H9 (cell line): Measurements from ENCODE around the gene HIBCH. TPM values are rescaled to one million over a fixed set of nuclear protein-coding genes. Genes with fewer than 3 reads are reported as not detected.

ENCODE experiments used
- DNase-seq: peaks from one replicate; pipeline ENCODE4 v3.0.0-alpha.2; 2017
- H2AFZ ChIP-seq: one replicate; pipeline ENCODE4 v1.6.1; 2013; ENCODE audit warnings: mild to moderate bottlenecking, low read length, control low read depth, moderate library complexity
- H2AK5ac ChIP-seq: 2 replicates; pipeline ENCODE4 v1.6.1; 2013; ENCODE audit warnings: low read length, control low read depth, mixed read lengths; ENCODE audit not compliant: insufficient read length
- H2BK120ac ChIP-seq: one replicate; pipeline ENCODE4 v1.6.1; 2013; ENCODE audit warnings: low read depth, mild to moderate bottlenecking, low read length, control low read depth, inconsistent platforms; ENCODE audit not compliant: poor library complexity, severe bottlenecking
- H2BK12ac ChIP-seq: 2 replicates; pipeline ENCODE4 v1.6.1; 2013; ENCODE audit warnings: low read length, control low read depth, mixed read lengths, low read depth; ENCODE audit not compliant: insufficient read length
- H2BK15ac ChIP-seq: 2 replicates; pipeline ENCODE4 v1.6.1; 2013; ENCODE audit warnings: low read depth, low read length, control low read depth
- H2BK20ac ChIP-seq: one replicate; pipeline ENCODE4 v1.6.1; 2013; ENCODE audit warnings: low read depth, mild to moderate bottlenecking, low read length, control low read depth, inconsistent platforms; ENCODE audit not compliant: poor library complexity, severe bottlenecking
- H2BK5ac ChIP-seq: 2 replicates; pipeline ENCODE4 v1.6.1; 2013; ENCODE audit warnings: low read length, control low read depth, mixed read lengths; ENCODE audit not compliant: insufficient read length
- H3K14ac ChIP-seq: 2 replicates; pipeline ENCODE4 v1.6.1; 2013; ENCODE audit warnings: low read length, control low read depth; ENCODE audit not compliant: insufficient read depth
- H3K18ac ChIP-seq: 2 replicates; pipeline ENCODE4 v1.6.1; 2013; ENCODE audit warnings: low read depth, mild to moderate bottlenecking, mixed read lengths, low read length, control low read depth; ENCODE audit not compliant: insufficient read length
- H3K23ac ChIP-seq: 2 replicates; pipeline ENCODE4 v1.6.1; 2013; ENCODE audit warnings: low read length, control low read depth, mixed read lengths, low read depth; ENCODE audit not compliant: insufficient read length
- H3K23me2 ChIP-seq: 2 replicates; pipeline ENCODE4 v1.6.1; 2013; ENCODE audit warnings: low read depth, mild to moderate bottlenecking, mixed read lengths, low read length, control low read depth; ENCODE audit not compliant: insufficient read length, poor library complexity, severe bottlenecking
- H3K27ac ChIP-seq: 2 replicates; pipeline ENCODE4 v1.5.1; 2013; ENCODE audit warnings: low read length, control low read depth, mixed read lengths, low read depth; ENCODE audit not compliant: insufficient read length
- H3K27me3 ChIP-seq: 2 replicates; pipeline ENCODE4 v1.6.1; 2013; ENCODE audit warnings: low read length, control low read depth, inconsistent platforms; ENCODE audit not compliant: insufficient read depth
- H3K4ac ChIP-seq: 2 replicates; pipeline ENCODE4 v1.6.1; 2013; ENCODE audit warnings: low read depth, mild to moderate bottlenecking, control low read depth, inconsistent platforms, low read length, moderate library complexity
- H3K4me1 ChIP-seq: 2 replicates; pipeline ENCODE4 v1.6.1; 2013; ENCODE audit warnings: low read length, control low read depth, inconsistent platforms; ENCODE audit not compliant: insufficient read depth
- H3K4me2 ChIP-seq: 2 replicates; pipeline ENCODE4 v1.6.1; 2013; ENCODE audit warnings: low read length, control low read depth, mixed read lengths; ENCODE audit not compliant: insufficient read length, insufficient read depth
- H3K56ac ChIP-seq: 2 replicates; pipeline ENCODE4 v1.6.1; 2013; ENCODE audit warnings: low read depth, mild to moderate bottlenecking, mixed read lengths, low read length, control low read depth; ENCODE audit not compliant: insufficient read length
- H3K79me1 ChIP-seq: 2 replicates; pipeline ENCODE4 v1.6.1; 2013; ENCODE audit warnings: low read depth, mild to moderate bottlenecking, moderate library complexity, low read length, control low read depth, inconsistent platforms; ENCODE audit not compliant: insufficient read depth, poor library complexity, severe bottlenecking
- H3K79me2 ChIP-seq: 2 replicates; pipeline ENCODE4 v1.6.1; 2013; ENCODE audit warnings: low read length, control low read depth, inconsistent platforms; ENCODE audit not compliant: insufficient read depth
- H3K9ac ChIP-seq: 2 replicates; pipeline ENCODE4 v1.6.1; 2013; ENCODE audit warnings: low read length, control low read depth, mixed read lengths; ENCODE audit not compliant: insufficient read length; ENCODE audit errors: extremely low read depth
- H3K9me3 ChIP-seq: one replicate; pipeline ENCODE4 v1.6.1; 2013; ENCODE audit warnings: low read depth, low read length, inconsistent platforms; ENCODE audit not compliant: control insufficient read depth
- H3T11ph ChIP-seq: one replicate; pipeline ENCODE4 v1.6.1; 2013; ENCODE audit warnings: mild to moderate bottlenecking, low read length, control low read depth, inconsistent platforms
- H4K20me1 ChIP-seq: one replicate; pipeline ENCODE4 v1.6.1; 2013; ENCODE audit not compliant: control insufficient read depth, insufficient read length, insufficient read depth
- H4K5ac ChIP-seq: 2 replicates; pipeline ENCODE4 v1.6.1; 2013; ENCODE audit warnings: low read depth, mild to moderate bottlenecking, mixed read lengths, low read length, control low read depth; ENCODE audit not compliant: insufficient read length
- H4K8ac ChIP-seq: replicated peaks from 2 replicates; pipeline ENCODE4 v1.6.1; 2013; ENCODE audit warnings: low read length, control low read depth, mixed read lengths, low read depth; ENCODE audit not compliant: insufficient read length
- H4K91ac ChIP-seq: 2 replicates; pipeline ENCODE4 v1.6.1; 2013; ENCODE audit warnings: low read depth, mild to moderate bottlenecking, moderate library complexity, mixed read lengths, low read length, control low read depth; ENCODE audit not compliant: insufficient read length
- H3K27ac Mint-ChIP-seq, 3 experiments: 2 replicates in 2 of 3; 3 replicates in 1 of 3; pipeline ENCODE4 v1.8.0; 2020 to 2021; ENCODE audit warnings: mixed read lengths in 3 of 3, mild to moderate bottlenecking in 1 of 3, moderate library complexity in 1 of 3
- H3K27me3 Mint-ChIP-seq: 2 replicates; pipeline ENCODE4 v1.8.0; 2021; ENCODE audit warnings: low read depth, mild to moderate bottlenecking, moderate library complexity, mixed read lengths
- H3K36me3 Mint-ChIP-seq, 3 experiments: 2 replicates in 2 of 3; 3 replicates in 1 of 3; pipeline ENCODE4 v1.8.0; 2020 to 2021; ENCODE audit warnings: low read depth in 3 of 3, mixed read lengths in 3 of 3; ENCODE audit not compliant: insufficient read depth in 1 of 3
- H3K4me1 Mint-ChIP-seq, 2 experiments: 2 replicates each; pipeline ENCODE4 v1.8.0; 2020; ENCODE audit warnings: mixed read lengths in 2 of 2
- H3K4me3 Mint-ChIP-seq, 2 experiments: 2 replicates in 1 of 2; 3 replicates in 1 of 2; pipeline ENCODE4 v1.8.0; 2020 to 2021; ENCODE audit warnings: mild to moderate bottlenecking in 2 of 2, mixed read lengths in 2 of 2, moderate library complexity in 1 of 2
- H3K9me3 Mint-ChIP-seq, 2 experiments: 2 replicates in 1 of 2; 3 replicates in 1 of 2; pipeline ENCODE4 v1.8.0; 2020; ENCODE audit warnings: mild to moderate bottlenecking in 2 of 2, mixed read lengths in 2 of 2, moderate library complexity in 1 of 2
- WGBS: extraction: QIAGEN DNeasy Blood & Tissue Kit; methylation state at CpG from one replicate; pipeline ENCODE4 v1.1.7; 2013; ENCODE audit warnings: missing lambda C conversion rate, low lambda C conversion rate, mixed read lengths; ENCODE audit not compliant: insufficient read length; ENCODE audit errors: extremely low coverage; 5-methylcytosine and 5-hydroxymethylcytosine counted together
- total RNA-seq: library from RNA; stranded (reverse); gene quantifications from 2 replicates; pipeline ENCODE4 v1.2.1, GENCODE V29; 2021
- TF ChIP-seq, protein P1 (sequence below): fragments of 200-600 bp; sonication (generic); conservative IDR thresholded peaks from 3 replicates; pipeline ENCODE4 v1.8.0; 2021; ENCODE audit warnings: antibody characterized with exemption, mild to moderate bottlenecking

HIBCH gene
- total RNA-seq, 1 experiment from 2014 or later, result 28.0 TPM

DNA sequence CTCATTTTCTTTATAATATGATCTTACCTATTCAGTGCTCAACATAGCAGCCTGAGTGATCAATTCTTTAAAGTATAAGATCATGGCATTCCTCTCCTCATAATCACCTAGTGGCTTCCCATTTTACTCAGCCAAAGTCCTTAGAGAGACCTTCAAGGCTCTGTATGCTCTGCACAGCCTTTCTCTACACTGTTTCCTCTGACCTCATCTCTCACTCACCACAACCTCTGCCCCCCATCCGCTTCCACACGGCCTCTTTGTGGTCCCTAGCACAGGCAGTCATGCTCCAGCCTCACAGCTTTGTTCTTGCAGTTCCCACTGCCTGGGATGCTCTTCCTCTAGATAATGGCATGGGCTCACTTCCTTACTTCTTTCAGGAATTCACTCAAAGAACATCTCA, 109.2 kb downstream of the HIBCH start:
- no peak overlapping the region for H3K18ac ChIP-seq
- peaks cover 17 to 20% of the 10 kb centered on the region in 2 experiments for H3K4me1 Mint-ChIP-seq
- no peak overlapping the region for H2AK5ac ChIP-seq
- H3K4me1 ChIP-seq, result no peaks in the 10 kb centered on the region; the same call in 1 of the 2 replicates
- no peak overlapping the region for H3K4ac ChIP-seq
- H2BK20ac ChIP-seq, result no peak overlapping the region
- H4K20me1 ChIP-seq, result no peaks in the 10 kb centered on the region
- no peak overlapping the region for H3T11ph ChIP-seq
- H3K27ac ChIP-seq, result no peak overlapping the region
- H4K8ac ChIP-seq, result no peak overlapping the region
- H3K79me1 ChIP-seq, result no peaks in the 10 kb centered on the region
- H3K36me3 Mint-ChIP-seq, result no peaks in the 10 kb centered on the region; a peak in 1 of 7 replicates
- H3K27ac Mint-ChIP-seq, result no peak overlapping the region
- H3K9me3 Mint-ChIP-seq, result no peaks in the 10 kb centered on the region
- TF ChIP-seq, protein P1, sequence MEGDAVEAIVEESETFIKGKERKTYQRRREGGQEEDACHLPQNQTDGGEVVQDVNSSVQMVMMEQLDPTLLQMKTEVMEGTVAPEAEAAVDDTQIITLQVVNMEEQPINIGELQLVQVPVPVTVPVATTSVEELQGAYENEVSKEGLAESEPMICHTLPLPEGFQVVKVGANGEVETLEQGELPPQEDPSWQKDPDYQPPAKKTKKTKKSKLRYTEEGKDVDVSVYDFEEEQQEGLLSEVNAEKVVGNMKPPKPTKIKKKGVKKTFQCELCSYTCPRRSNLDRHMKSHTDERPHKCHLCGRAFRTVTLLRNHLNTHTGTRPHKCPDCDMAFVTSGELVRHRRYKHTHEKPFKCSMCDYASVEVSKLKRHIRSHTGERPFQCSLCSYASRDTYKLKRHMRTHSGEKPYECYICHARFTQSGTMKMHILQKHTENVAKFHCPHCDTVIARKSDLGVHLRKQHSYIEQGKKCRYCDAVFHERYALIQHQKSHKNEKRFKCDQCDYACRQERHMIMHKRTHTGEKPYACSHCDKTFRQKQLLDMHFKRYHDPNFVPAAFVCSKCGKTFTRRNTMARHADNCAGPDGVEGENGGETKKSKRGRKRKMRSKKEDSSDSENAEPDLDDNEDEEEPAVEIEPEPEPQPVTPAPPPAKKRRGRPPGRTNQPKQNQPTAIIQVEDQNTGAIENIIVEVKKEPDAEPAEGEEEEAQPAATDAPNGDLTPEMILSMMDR, result no peak
- H2AFZ ChIP-seq, result no peak overlapping the region
- H2BK5ac ChIP-seq, result no peak overlapping the region
- no peak overlapping the region for H3K4me2 ChIP-seq
- WGBS, result no CpG with 5 or more reads among the region's 2 CpGs
- H3K23me2 ChIP-seq, result no peaks in the 10 kb centered on the region
- no peak overlapping the region for H2BK15ac ChIP-seq
- no peak overlapping the region for H3K23ac ChIP-seq
- no peak overlapping the region for H3K9ac ChIP-seq
- no peak for DNase-seq
- no peaks in the 10 kb centered on the region for H3K27me3 ChIP-seq
- H2BK120ac ChIP-seq, result no peak overlapping the region
- H3K79me2 ChIP-seq, result no peaks in the 10 kb centered on the region
- H3K14ac ChIP-seq, result no peak overlapping the region
- no peak overlapping the region for H4K91ac ChIP-seq
- H3K56ac ChIP-seq, result no peak overlapping the region
- no peak overlapping the region for H2BK12ac ChIP-seq
- no peaks in the 10 kb centered on the region for H3K9me3 ChIP-seq
- no peak overlapping the region for H3K4me3 Mint-ChIP-seq
- H3K27me3 Mint-ChIP-seq, result no peaks in the 10 kb centered on the region
- H4K5ac ChIP-seq, result no peak overlapping the region
